K562 (cell line): ENCODE data around the gene NPHP3. TPM values are rescaled to one million over a fixed set of nuclear protein-coding genes. Genes with fewer than 3 reads are reported as not detected.

Experiments used
- ATAC-seq: fragments of 200-7000 bp; cut with Tn5 transposase; 3 replicates; pipeline ENCODE4 v1.9.1; 2020; ENCODE audit warnings: moderate library complexity
- Bru-seq: library from RNA; stranded (reverse); fragments of 400-500 nt; gene quantifications from one replicate; lab custom pipeline; 2021; lab: Mats Ljungman, UMichigan
- BruChase-seq, 2 experiments: library from RNA; stranded (reverse); fragments of 400-500 nt; gene quantifications; one replicate each; lab custom pipeline; 2021; lab: Mats Ljungman, UMichigan
- BruUV-seq: library from RNA; stranded (reverse); fragments of 400-500 nt; replicated peaks from 2 replicates; lab custom pipeline; 2021; lab: Mats Ljungman, UMichigan
- CTCF ChIA-PET: fragments of 300-600 bp; formaldehyde crosslinking; extraction: SDS; loops from one replicate; lab custom pipeline; 2021; ENCODE audit warnings: low intra/inter-chr PET ratio; lab: Yijun Ruan, JAX
- POLR2A ChIA-PET: fragments of 300-600, 350-650 bp; sonication (Branson Sonifier 250); formaldehyde crosslinking; extraction: SDS; loops from one replicate; lab custom pipeline; 2021; ENCODE audit warnings: antibody characterized with exemption, inconsistent platforms; lab: Yijun Ruan, JAX
- DNase-seq, 4 experiments: peaks; one replicate each; pipeline versions ENCODE4 v3.0.0 to v3.0.0-alpha.2; 2011 to 2018; ENCODE audit warnings: low spot score in 3 of 4, mixed read lengths in 3 of 4; ENCODE audit errors: extremely low read depth in 1 of 4
- FAIRE-seq: peaks from 2 replicates; lab custom pipeline; 2011; peaks lifted over from hg19 to GRCh38; lab: Jason Lieb, UNC
- H2AFZ ChIP-seq: 2 replicates; pipeline ENCODE4 v1.6.0; 2011; ENCODE audit warnings: low read depth, low read length, control low read depth, inconsistent platforms
- H3K27ac ChIP-seq: fragments of 200-600 bp; 3 replicates; pipeline ENCODE4 v1.8.0; 2011; ENCODE audit warnings: low read depth, mild to moderate bottlenecking, control low read depth, inconsistent platforms, low read length, moderate library complexity, mixed read lengths; ENCODE audit errors: extremely low read depth
- H3K27me3 ChIP-seq, 2 experiments: fragments of 300-600 bp in 1 of 2; 2 replicates in 1 of 2; 3 replicates in 1 of 2; pipeline versions ENCODE4 v1.6.0 to v1.8.0; 2011; ENCODE audit warnings: inconsistent platforms in 2 of 2, low read length in 2 of 2, mild to moderate bottlenecking in 1 of 2, mixed read lengths in 1 of 2, moderate library complexity in 1 of 2; ENCODE audit not compliant: control insufficient read depth in 2 of 2, insufficient read depth in 2 of 2
- H3K36me3 ChIP-seq: fragments of 300-600 bp; 3 replicates; pipeline ENCODE4 v1.8.0; 2011; ENCODE audit warnings: mild to moderate bottlenecking, low read length, inconsistent platforms; ENCODE audit not compliant: control insufficient read depth, insufficient read depth
- H3K4me1 ChIP-seq, 2 experiments: fragments of 200-600 bp in 1 of 2; replicated peaks in 1 of 2; 2 replicates in 1 of 2; 3 replicates in 1 of 2; pipeline versions ENCODE4 v1.5.1 to v1.8.0; 2011; ENCODE audit warnings: inconsistent platforms in 2 of 2, low read length in 2 of 2, mild to moderate bottlenecking in 1 of 2, mixed read lengths in 1 of 2, moderate library complexity in 1 of 2; ENCODE audit not compliant: control insufficient read depth in 2 of 2, insufficient read depth in 2 of 2
- H3K4me2 ChIP-seq: 2 replicates; pipeline ENCODE4 v1.6.1; 2011; ENCODE audit warnings: low read length, control low read depth, inconsistent platforms, mixed read lengths; ENCODE audit not compliant: insufficient read depth
- H3K4me3 ChIP-seq: fragments of 200-600 bp; sonication (generic), shearing (Covaris generic); 2 replicates; pipeline ENCODE4 v1.5.1; 2016; ENCODE audit warnings: control low read depth, inconsistent platforms
- H3K79me2 ChIP-seq: fragments of 200-600 bp; 3 replicates; pipeline ENCODE4 v1.8.0; 2011; ENCODE audit warnings: low read length, inconsistent platforms; ENCODE audit not compliant: control insufficient read depth, insufficient read depth
- H3K9ac ChIP-seq, 2 experiments: 2 replicates each; pipeline versions ENCODE4 v1.6.0 to v1.6.1; 2011; ENCODE audit warnings: low read depth in 2 of 2, low read length in 2 of 2, control low read depth in 1 of 2, inconsistent platforms in 1 of 2, mild to moderate bottlenecking in 1 of 2, mixed read lengths in 1 of 2; ENCODE audit not compliant: insufficient read depth in 1 of 2
- H3K9me1 ChIP-seq: one replicate; pipeline ENCODE4 v1.6.0; 2011; ENCODE audit warnings: inconsistent platforms, mild to moderate bottlenecking, low read length, moderate library complexity; ENCODE audit not compliant: control insufficient read depth, insufficient read depth
- H3K9me3 ChIP-seq: replicated peaks from 2 replicates; pipeline ENCODE4 v1.5.1; 2011; ENCODE audit warnings: low read depth, low read length, inconsistent platforms; ENCODE audit not compliant: control insufficient read depth, insufficient read depth
- H4K20me1 ChIP-seq: replicated peaks from 2 replicates; pipeline ENCODE4 v1.6.1; 2011; ENCODE audit warnings: low read length, inconsistent platforms, mixed read lengths; ENCODE audit not compliant: control insufficient read depth, insufficient read depth
- GATA2 ChIP-seq: sonication (generic); formaldehyde crosslinking; IDR thresholded peaks from 2 replicates; pipeline ENCODE4 v1.4.0; 2020; ENCODE audit warnings: mild to moderate bottlenecking, missing genetic modification reagents
- NRF1 ChIP-seq, 2 experiments: fragments of 450-650 bp; IDR thresholded peaks in 1 of 2; conservative IDR thresholded peaks in 1 of 2; 2 replicates each; pipeline ENCODE4 v1.6.1; 2014; ENCODE audit warnings: mild to moderate bottlenecking in 2 of 2
- PHF8 ChIP-seq: fragments of 200-600 bp; sonication (generic); IDR thresholded peaks from 2 replicates; pipeline ENCODE4 v1.6.1; 2012; ENCODE audit warnings: mixed run types, mild to moderate bottlenecking, inconsistent platforms, low read length, moderate library complexity, borderline replicate concordance
- SUPT5H ChIP-seq: fragments of 450-650 bp; IDR thresholded peaks from 2 replicates; pipeline ENCODE4 v1.6.1; 2016
- WHSC1 ChIP-seq: IDR thresholded peaks from one replicate; pipeline ENCODE4 v1.6.1; 2012; ENCODE audit warnings: low read length, control low read depth, inconsistent platforms
- WGBS: fragments of 100-300 bp; shearing (Covaris generic); methylation state at CpG from one replicate; pipeline ENCODE4 v1.1.6; 2016; ENCODE audit warnings: low coverage, mixed read lengths; ENCODE audit not compliant: insufficient coverage; ENCODE audit errors: missing lambda C conversion rate; 5-methylcytosine and 5-hydroxymethylcytosine counted together
- in situ Hi-C: fragments of 300-500 bp; cut with MboI; formaldehyde crosslinking; loops from 4 replicates; pipeline ENCODE4 v1.15.0; 2018; ENCODE audit warnings: inconsistent platforms, mixed read lengths
- intact Hi-C: fragments of 100-400 bp; cut with micrococcal nuclease; formaldehyde crosslinking; loops from 2 replicates; pipeline ENCODE4 v1.14.2; 2022
- long read RNA-seq, 3 experiments: library from polyadenylated mRNA in 2 of 3; library from RNA in 1 of 3; unstranded in 2 of 3; stranded (forward) in 1 of 3; transcript quantifications; one replicate each; pipeline ENCODE4 v2.0.0, GENCODE V29; 2019 to 2022
- polyA minus RNA-seq, 3 experiments: library from RNA; depleted of rRNA, polyadenylated mRNA; stranded (reverse); fragments of >200 nt; gene quantifications; 2 replicates each; pipeline ENCODE4 v1.2.3, GENCODE V29; 2011
- polyA plus RNA-seq, 8 experiments: library from polyadenylated mRNA; depleted of rRNA in 4 of 8; stranded (reverse) in 5 of 8; unstranded in 3 of 8; fragments of >200 nt; fragmentation: Nextera tagmentation in 2 of 8; fragmentation: Illumina TruSeq in 1 of 8; extraction: Ambion mirVana in 2 of 8; extraction: Trizol in 1 of 8; gene quantifications; 2 replicates each; pipeline versions ENCODE4 v1.2.1 to v1.2.3, GENCODE V29; 2011 to 2014; ENCODE audit warnings: inconsistent platforms in 1 of 8, missing spikeins in 1 of 8
- total RNA-seq, 7 experiments: library from RNA; depleted of rRNA in 6 of 7; stranded (reverse); fragments of >200 nt in 6 of 7; fragmentation: Illumina TruSeq in 2 of 7; extraction: Trizol in 2 of 7; gene quantifications; 2 replicates each; pipeline versions ENCODE4 v1.2.1 to v1.2.3, GENCODE V29; 2011 to 2021; ENCODE audit warnings: low replicate concordance in 1 of 7
- TF ChIP-seq, protein P1 (sequence below): fragments of 200-800 bp; sonication (Bioruptor generic); IDR thresholded peaks from 2 replicates; pipeline ENCODE4 v1.6.1; 2017; ENCODE audit warnings: missing genetic modification characterization, missing compliant biosample characterization

NPHP3 gene, protein sequence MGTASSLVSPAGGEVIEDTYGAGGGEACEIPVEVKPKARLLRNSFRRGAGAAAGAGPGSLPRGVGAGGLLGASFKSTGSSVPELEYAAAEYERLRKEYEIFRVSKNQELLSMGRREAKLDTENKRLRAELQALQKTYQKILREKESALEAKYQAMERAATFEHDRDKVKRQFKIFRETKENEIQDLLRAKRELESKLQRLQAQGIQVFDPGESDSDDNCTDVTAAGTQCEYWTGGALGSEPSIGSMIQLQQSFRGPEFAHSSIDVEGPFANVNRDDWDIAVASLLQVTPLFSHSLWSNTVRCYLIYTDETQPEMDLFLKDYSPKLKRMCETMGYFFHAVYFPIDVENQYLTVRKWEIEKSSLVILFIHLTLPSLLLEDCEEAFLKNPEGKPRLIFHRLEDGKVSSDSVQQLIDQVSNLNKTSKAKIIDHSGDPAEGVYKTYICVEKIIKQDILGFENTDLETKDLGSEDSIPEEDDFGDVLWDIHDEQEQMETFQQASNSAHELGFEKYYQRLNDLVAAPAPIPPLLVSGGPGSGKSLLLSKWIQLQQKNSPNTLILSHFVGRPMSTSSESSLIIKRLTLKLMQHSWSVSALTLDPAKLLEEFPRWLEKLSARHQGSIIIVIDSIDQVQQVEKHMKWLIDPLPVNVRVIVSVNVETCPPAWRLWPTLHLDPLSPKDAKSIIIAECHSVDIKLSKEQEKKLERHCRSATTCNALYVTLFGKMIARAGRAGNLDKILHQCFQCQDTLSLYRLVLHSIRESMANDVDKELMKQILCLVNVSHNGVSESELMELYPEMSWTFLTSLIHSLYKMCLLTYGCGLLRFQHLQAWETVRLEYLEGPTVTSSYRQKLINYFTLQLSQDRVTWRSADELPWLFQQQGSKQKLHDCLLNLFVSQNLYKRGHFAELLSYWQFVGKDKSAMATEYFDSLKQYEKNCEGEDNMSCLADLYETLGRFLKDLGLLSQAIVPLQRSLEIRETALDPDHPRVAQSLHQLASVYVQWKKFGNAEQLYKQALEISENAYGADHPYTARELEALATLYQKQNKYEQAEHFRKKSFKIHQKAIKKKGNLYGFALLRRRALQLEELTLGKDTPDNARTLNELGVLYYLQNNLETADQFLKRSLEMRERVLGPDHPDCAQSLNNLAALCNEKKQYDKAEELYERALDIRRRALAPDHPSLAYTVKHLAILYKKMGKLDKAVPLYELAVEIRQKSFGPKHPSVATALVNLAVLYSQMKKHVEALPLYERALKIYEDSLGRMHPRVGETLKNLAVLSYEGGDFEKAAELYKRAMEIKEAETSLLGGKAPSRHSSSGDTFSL (N-terminal part only)
- 20.1 and 59.2 TPM in 2 replicates for total RNA-seq (2011; cell fraction: chromatin; rRNA removed; ENCODE audit: low replicate concordance)
- total RNA-seq (2011; cell fraction: nucleolus; rRNA removed): 8.8 and 15.5 TPM in 2 replicates
- 18.0 and 23.5 TPM in 2 replicates for total RNA-seq (2011; cell fraction: nucleoplasm; rRNA removed)
- total RNA-seq (2014; rRNA removed): 3.5 and 8.2 TPM in 2 replicates
- 7.4 and 9.0 TPM in 2 replicates for total RNA-seq (2014; rRNA removed; fragmentation: Illumina TruSeq; extraction: Trizol)
- 5.7 and 7.0 TPM in 2 replicates for total RNA-seq (2015; rRNA removed; fragmentation: Illumina TruSeq; extraction: Trizol)
- total RNA-seq (2021): 5.3 and 6.4 TPM in 2 replicates
- polyA plus RNA-seq (2011; rRNA removed): 13.2 and 13.5 TPM in 2 replicates
- polyA plus RNA-seq (2011; cell fraction: cytosol; rRNA removed): 3.0 and 7.4 TPM in 2 replicates
- 17.3 and 18.0 TPM in 2 replicates for polyA plus RNA-seq (2011; cell fraction: nucleus; rRNA removed)
- 3.7 and 7.0 TPM in 2 replicates for polyA plus RNA-seq (2012)
- polyA plus RNA-seq (2014; fragmentation: Illumina TruSeq; extraction: Trizol): 5.8 and 6.0 TPM in 2 replicates
- 1 to 10 TPM in 1 of 2 experiments, under 1 TPM in 1; 0.62 to 1.8 TPM for polyA plus RNA-seq (2014; fragmentation: Nextera tagmentation; extraction: Ambion mirVana)
- polyA plus RNA-seq (2014; rRNA removed): 7.6 and 9.6 TPM in 2 replicates
- 15.3 and 17.7 TPM in 2 replicates for polyA minus RNA-seq (2011; rRNA and poly(A)+ RNA removed)
- 2.3 and 5.8 TPM in 2 replicates for polyA minus RNA-seq (2011; cell fraction: cytosol; rRNA and poly(A)+ RNA removed)
- 13.2 and 18.3 TPM in 2 replicates for polyA minus RNA-seq (2011; cell fraction: nucleus; rRNA and poly(A)+ RNA removed)
- percentile 76 among the genes with signal in this experiment for Bru-seq, nascent RNA
- BruChase-seq, experiment 1, labeled RNA remaining after a 2-hour chase: percentile 82 among the genes with signal in this experiment
- BruChase-seq, experiment 2, labeled RNA remaining after a 6-hour chase: percentile 86 among the genes with signal in this experiment
- long read RNA-seq, experiment 1, partial matches to known transcripts: 5 of 5 reads
- long read RNA-seq, experiment 1, other reads (novel, unspliced or antisense): 0 of 5 reads
- long read RNA-seq, experiment 2, partial matches to known transcripts: 0 of 2 reads
- long read RNA-seq, experiment 2, other reads (novel, unspliced or antisense): 1 of 2 reads
- long read RNA-seq, experiment 3, partial matches to known transcripts: 1 of 1 reads
- long read RNA-seq, experiment 3, other reads (novel, unspliced or antisense): 0 of 1 reads

DNA sequence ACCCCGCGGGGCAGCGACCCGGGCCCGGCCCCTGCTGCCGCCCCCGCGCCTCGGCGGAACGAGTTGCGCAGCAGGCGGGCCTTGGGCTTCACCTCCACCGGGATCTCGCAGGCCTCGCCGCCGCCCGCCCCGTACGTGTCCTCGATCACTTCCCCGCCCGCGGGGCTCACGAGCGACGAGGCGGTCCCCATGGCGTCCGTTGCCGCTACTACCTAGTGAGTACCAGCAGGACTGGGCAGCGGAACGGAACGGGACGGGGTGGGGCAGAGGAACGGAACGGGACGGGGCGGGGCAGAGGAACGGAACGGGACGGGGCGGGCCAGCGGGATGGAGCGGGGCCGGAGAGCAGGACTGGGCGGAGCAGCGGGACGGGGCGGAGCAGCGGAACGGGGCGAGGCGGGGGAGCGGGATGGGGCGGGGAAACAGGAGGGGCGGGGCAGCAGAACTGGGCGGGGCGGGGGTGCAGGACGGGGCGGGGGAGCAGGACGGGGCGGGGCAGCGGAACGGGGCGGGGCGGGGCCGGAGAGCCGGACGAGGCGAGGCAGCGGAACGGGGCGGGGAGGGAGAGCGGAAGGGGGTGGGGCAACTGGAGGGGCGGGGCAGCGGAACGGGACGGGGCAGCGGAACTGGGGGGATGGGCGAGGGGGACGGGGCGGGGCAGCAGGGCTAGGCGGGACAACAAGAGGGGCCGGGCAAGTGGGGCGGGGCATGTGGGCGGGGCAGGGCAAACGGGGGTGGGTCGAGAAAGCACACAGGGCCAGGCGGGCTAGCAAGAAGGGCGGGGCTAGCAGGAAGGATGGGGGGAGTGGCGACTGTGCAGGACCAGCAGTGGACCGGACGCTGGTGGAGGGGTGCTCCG lies at the start of gene NPHP3:
Gene NPHP3 (minus strand): TSS at position 245 of the 859 bp plus-strand sequence. CDS start 54 bp downstream, at position 191.
- ChIA-PET CTCF (no interaction called here), POLR2A (interaction anchor here (0.7 kb wide), 1 partner anchor 18 kb away, joined by 3 read pairs; no protein-coding TSS in a partner anchor)
- H3K9me1 ChIP-seq: no peaks in the 10 kb centered on the region
- no peaks in the 10 kb centered on the region for H3K9me3 ChIP-seq
- no TSS peak for BruUV-seq
- FAIRE-seq (peak; percentile 15), DNase-seq (peak; percentile 92 to 94 (median 92)), ATAC-seq (peak; percentile 91)
- peak within 1 kb of the TSS; percentile 70 for H3K4me3 ChIP-seq
- WGBS: 0% methylated on average over 7 of the region's 96 CpGs
- H3K4me1 ChIP-seq: peaks cover 9 to 16% of the 10 kb centered on the region in 2 experiments; a peak in 4 of 5 replicates
- peaks cover 19% of the 10 kb centered on the region for H3K79me2 ChIP-seq
- H3K36me3 ChIP-seq: peaks cover 4% of the 10 kb centered on the region; the same call in 2 of the 3 replicates
- peak within 1 kb of the TSS; percentile 91 for H2AFZ ChIP-seq
- in situ Hi-C loops (loop anchor here (10.0 kb wide), 1 partner anchor 702 kb away; no protein-coding TSS in a partner anchor), intact Hi-C loops (loop anchor here (2.0 to 10.0 kb wide), 3 partner anchors 64 to 1202 kb away; partner anchors contain the start of genes ACAD11 and CDV3)
- H3K4me2 ChIP-seq: peak within 1 kb of the TSS; percentile 81
- H3K27ac ChIP-seq: peak within 1 kb of the TSS; percentile 80
- H3K9ac ChIP-seq: peak within 1 kb of the TSS; percentile 69 to 97
- no peaks in the 10 kb centered on the region for H3K27me3 ChIP-seq
- H4K20me1 ChIP-seq: no peaks in the 10 kb centered on the region
- TF ChIP-seq GATA2 (CRISPR knock-in tag) (no peak), NRF1 (conservative IDR thresholded peaks at IDR 0.05 in 1 of 2, IDR thresholded peaks at IDR 0.05 in 1 of 2) (peak; percentile 49 to 59; a peak in 2 of 4 replicates), WHSC1 (no peak), SUPT5H (peak; percentile 54), PHF8 (peak; percentile 65; the same call in 1 of the 2 replicates)
- TF ChIP-seq, protein P1, sequence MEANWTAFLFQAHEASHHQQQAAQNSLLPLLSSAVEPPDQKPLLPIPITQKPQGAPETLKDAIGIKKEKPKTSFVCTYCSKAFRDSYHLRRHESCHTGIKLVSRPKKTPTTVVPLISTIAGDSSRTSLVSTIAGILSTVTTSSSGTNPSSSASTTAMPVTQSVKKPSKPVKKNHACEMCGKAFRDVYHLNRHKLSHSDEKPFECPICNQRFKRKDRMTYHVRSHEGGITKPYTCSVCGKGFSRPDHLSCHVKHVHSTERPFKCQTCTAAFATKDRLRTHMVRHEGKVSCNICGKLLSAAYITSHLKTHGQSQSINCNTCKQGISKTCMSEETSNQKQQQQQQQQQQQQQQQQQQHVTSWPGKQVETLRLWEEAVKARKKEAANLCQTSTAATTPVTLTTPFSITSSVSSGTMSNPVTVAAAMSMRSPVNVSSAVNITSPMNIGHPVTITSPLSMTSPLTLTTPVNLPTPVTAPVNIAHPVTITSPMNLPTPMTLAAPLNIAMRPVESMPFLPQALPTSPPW (CRISPR knock-in tag): peak; percentile 84
